HG03575 (cell line): ENCODE data around the gene NWD2.
"Not testable (repeated sequence)": the region's sequence is repeated elsewhere in the genome, so short reads cannot be mapped to it uniquely, and the experiment has no call there.

Experiments
- ATAC-seq: cut with Tn5 transposase; IDR thresholded peaks from one replicate; pipeline ENCODE4 v1.9.1; 2021; ENCODE audit not compliant: unreplicated experiment, insufficient number of reproducible peaks, low FRiP score; ENCODE audit errors: extremely low read depth

The NWD2 gene

GRCh38 chr4:37478151-37478550, 233.6 kb downstream of the NWD2 start:
- ATAC-seq = no peak

- no peak for ATAC-seq
Observed at GRCh38 chr4:37480509-37480908, 236.0 kb downstream of the NWD2 start.

DNA sequence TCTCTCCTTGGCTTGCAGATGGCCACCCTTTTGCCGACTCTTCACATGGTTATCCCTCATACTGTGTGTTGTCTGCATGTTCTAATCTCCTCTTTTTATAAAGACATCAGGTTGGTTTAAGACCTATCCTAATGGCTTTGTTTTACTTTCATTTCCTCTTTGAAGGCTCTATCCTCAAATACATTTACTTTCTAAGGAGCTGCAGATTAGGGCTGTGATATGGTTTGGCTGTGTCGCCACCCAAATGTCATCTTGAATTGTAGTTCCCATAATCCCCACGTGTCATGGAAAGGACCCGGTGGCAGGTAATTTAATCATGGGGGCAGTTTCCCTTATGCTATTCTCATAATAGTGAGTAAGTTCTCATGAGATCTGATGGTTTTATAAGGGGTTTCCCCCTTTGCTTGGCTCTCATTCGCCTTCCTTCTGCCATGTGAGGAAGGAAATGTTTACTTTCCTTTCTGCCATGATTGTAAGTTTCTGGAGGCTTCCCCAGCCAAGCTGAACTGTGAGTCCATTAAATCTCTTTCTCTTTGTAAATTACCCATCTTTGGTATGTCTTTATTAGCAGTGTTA, 237.1 kb downstream of the NWD2 start:
- ATAC-seq = no peak

DNA sequence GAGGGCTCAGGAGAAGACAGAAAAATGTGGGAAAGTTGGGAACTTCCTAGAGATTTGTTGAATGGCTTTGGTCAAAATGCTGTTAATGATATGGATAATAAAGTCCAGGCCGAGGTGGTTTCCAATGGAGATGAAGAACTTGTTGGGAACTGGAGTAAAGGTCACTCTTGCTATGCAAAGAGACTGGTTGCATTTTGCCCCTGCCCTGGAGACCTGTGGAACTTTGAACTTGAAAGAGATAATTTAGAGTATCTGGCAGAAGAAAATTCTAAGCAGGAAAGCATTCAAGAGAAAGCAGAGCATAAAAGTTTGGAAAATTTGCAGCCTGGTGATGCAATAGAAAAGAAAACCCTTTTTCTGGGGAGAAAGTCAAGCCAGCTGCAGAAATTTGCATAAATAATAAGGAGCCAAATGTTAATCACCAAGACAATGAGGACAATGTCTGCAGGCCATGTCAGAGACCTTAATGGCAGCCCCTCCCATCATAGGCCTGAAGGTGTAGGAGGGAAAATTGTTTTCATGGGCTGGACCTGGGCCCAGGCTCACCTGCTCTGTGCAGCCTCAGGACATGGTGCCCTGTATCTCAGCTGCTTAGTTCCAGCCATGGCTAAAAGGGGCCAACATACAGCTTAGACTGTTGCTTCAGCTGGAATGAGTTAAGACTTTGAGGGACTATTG, 237.8 kb downstream of the NWD2 start:
- no peak for ATAC-seq

DNA sequence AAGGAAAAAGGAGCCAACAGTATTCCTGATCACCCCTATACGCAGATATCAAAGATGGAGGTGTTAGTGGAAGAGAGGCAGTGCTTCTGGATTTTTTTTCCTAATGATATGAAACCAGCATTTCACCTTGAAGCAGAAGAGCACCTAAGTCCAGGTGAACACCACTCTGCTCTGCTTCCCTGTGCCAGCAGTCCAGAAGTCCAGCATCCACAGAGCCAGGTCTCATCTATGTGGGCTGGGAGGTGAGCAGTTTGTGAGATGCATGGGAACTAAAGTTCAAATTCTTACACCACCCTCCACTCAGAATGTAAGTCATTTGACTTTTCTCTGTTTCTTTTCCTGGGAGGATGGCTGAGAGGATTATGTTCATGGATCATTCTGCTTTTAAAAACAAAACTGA, 239.1 kb downstream of the NWD2 start:
- no peak for ATAC-seq

GRCh38 chr4:37486166-37486565, 241.6 kb downstream of the NWD2 start:
- ATAC-seq = no peak

DNA sequence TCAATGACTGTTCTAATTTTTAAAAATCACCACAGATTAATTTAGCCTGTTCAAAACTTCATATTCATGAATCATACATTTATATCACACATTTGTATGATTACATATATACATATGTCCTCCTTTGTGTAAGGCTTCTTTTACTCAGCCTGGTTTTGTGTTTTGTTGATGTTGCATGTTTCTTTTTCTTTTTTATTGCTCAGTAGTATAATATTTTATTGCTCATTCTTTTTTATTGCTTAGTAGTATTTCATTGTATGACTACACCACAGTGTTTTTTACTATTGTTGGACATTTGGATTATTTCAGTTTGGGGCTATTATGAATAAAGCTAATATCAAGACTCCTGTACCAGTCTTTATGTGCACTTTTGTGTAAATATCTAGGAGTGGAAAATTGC, 243.1 kb downstream of the NWD2 start:
- no peak for ATAC-seq

DNA sequence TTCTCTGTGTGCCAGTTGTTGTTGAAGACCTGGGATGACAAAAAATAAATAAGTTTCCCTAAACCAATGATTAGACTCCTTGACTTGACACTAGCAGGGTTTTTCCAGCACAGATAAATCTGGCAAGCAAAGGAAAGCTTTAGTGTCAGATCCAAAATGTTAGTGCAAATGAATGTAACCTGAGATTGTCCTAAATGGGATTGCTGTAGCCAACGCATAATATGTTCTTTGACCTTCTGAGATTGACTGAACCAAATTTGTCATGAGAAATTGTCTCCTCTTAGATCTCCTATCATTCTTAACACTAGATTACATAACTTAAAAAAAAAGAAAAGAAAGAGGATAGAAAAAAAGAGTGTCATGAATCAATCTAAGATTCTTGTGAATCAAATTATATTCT, 245.2 kb downstream of the NWD2 start:
- no peak for ATAC-seq

GRCh38 chr4:37490391-37491347, 246.1 kb downstream of the NWD2 start:
- no peak for ATAC-seq

DNA sequence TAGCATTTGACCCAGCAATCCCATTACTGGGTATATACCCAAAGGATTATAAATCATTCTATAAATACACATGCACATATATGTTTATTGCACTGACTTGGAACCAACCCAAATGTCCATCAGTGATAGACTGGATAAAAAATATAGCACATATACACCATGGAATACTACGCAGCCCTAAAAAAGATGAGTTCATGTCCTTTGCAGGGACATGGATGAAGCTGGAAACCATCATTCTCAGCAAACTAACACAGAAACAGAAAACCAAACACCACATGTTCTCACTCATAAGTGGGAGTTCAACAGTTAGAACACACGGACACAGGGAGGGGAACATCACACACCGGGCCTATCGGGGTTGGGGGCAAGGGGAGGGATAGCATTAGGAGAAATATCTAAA, 250.8 kb downstream of the NWD2 start:
- not testable (repeated sequence) for ATAC-seq
